ENCODE measurements around the gene KLF16. TPM values are rescaled to one million over a fixed set of nuclear protein-coding genes. Genes with fewer than 3 reads are reported as not detected.

Gene KLF16
- total and polyA plus RNA-seq, 3 experiments from 2014 or later, result 0.92 to 43.1 (median 42.8) TPM

- peaks cover 52% of the 10 kb centered on the region for H3K4me1 ChIP-seq (ENCODE audit: insufficient read depth, low read length)
- no peak overlapping the region for H3K4me3 ChIP-seq (ENCODE audit: low read length)
- no peak for DNase-seq
- CTCF ChIA-PET, result interaction anchor here (1.2 to 2.2 kb wide), 2 partner anchors 10 to 17 kb away, joined by 3 to 8 read pairs; no protein-coding TSS in a partner anchor
- peaks cover 5% of the 10 kb centered on the region for H3K36me3 ChIP-seq (ENCODE audit: insufficient read depth, low read length)
- POLR2A ChIA-PET, result interaction anchor here (0.5 kb wide), 1 partner anchor 352 kb away, joined by 5 read pairs; the partner anchor contains the start of gene REEP6
- no peak overlapping the region for H3K4me3 Mint-ChIP-seq
- no peaks in the 10 kb centered on the region for H3K27me3 Mint-ChIP-seq
- H3K27me3 ChIP-seq (ENCODE audit: insufficient read depth, low read length, poor library complexity, severe bottlenecking), result no peaks in the 10 kb centered on the region
- H3K4me1 Mint-ChIP-seq, result peaks cover 45 to 72% (median 51%) of the 10 kb centered on the region in 3 donors
- H3K9me3 ChIP-seq (ENCODE audit: low read length), result no peaks in the 10 kb centered on the region
- peak overlapping the region in 2 of 8 donors; percentile 47 to 73 for H3K27ac Mint-ChIP-seq
- H3K36me3 Mint-ChIP-seq, result peaks cover 0 to 32% (median 0%) of the 10 kb centered on the region in 3 donors
- no peak overlapping the region for H3K27ac ChIP-seq (ENCODE audit: low read depth, low read length)
- no peaks in the 10 kb centered on the region for H3K9me3 Mint-ChIP-seq
Observed at GRCh38 chr19:1843116-1843515, 20.3 kb downstream of the KLF16 start.

GRCh38 chr19:1841209-1841924 lies 22.0 kb downstream of the KLF16 start:
- POLR2A ChIA-PET, result no interaction called here

GRCh38 chr19:1840541-1841115 lies 22.8 kb downstream of the KLF16 start:
- Mint-ChIP-seq H3K4me1 (peaks cover 32 to 71% (median 32%) of the 10 kb centered on the region in 3 donors), H3K27ac (peak overlapping the region in 3 of 8 donors; percentile 23 to 64 (median 39)), H3K27me3 (no peaks in the 10 kb centered on the region), H3K9me3 (no peaks in the 10 kb centered on the region), H3K36me3 (peaks cover 0 to 23% (median 0%) of the 10 kb centered on the region in 3 donors), H3K4me3 (peak overlapping the region in 1 of 7 donors; percentile 27)
- peaks cover 5% of the 10 kb centered on the region for H3K36me3 ChIP-seq (ENCODE audit: insufficient read depth, low read length)
- H3K27ac ChIP-seq (ENCODE audit: low read depth, low read length), result no peak overlapping the region
- H3K9me3 ChIP-seq (ENCODE audit: low read length), result no peaks in the 10 kb centered on the region
- no peaks in the 10 kb centered on the region for H3K27me3 ChIP-seq (ENCODE audit: insufficient read depth, low read length, poor library complexity, severe bottlenecking)
- DNase-seq, result no peak
- POLR2A ChIA-PET, result no interaction called here
- CTCF ChIA-PET, result interaction anchor here (4.9 kb wide), 1 partner anchor 15 kb away, joined by 36 read pairs; no protein-coding TSS in a partner anchor
- H3K4me1 ChIP-seq (ENCODE audit: insufficient read depth, low read length), result peaks cover 30% of the 10 kb centered on the region
- H3K4me3 ChIP-seq (ENCODE audit: low read length), result no peak overlapping the region

More at GRCh38 chr19:1841209-1841924, 22.0 kb downstream of the KLF16 start:
- DNase-seq, result no peak
- Mint-ChIP-seq H3K4me3 (peak overlapping the region in 2 of 7 donors; percentile 10 to 61), H3K36me3 (peaks cover 0 to 28% (median 0%) of the 10 kb centered on the region in 3 donors), H3K9me3 (no peaks in the 10 kb centered on the region), H3K27me3 (no peaks in the 10 kb centered on the region), H3K27ac (peak overlapping the region in 2 of 8 donors; percentile 51 to 64), H3K4me1 (peaks cover 37 to 72% (median 40%) of the 10 kb centered on the region in 3 donors)
- Histone ChIP-seq H3K9me3 (ENCODE audit: low read length) (no peaks in the 10 kb centered on the region), H3K4me3 (ENCODE audit: low read length) (no peak overlapping the region), H3K27ac (ENCODE audit: low read depth, low read length) (no peak overlapping the region), H3K4me1 (ENCODE audit: insufficient read depth, low read length) (peaks cover 38% of the 10 kb centered on the region), H3K36me3 (ENCODE audit: insufficient read depth, low read length) (peaks cover 5% of the 10 kb centered on the region), H3K27me3 (ENCODE audit: insufficient read depth, low read length, poor library complexity, severe bottlenecking) (no peaks in the 10 kb centered on the region)
- CTCF ChIA-PET, result interaction anchor here (1.6 to 2.2 kb wide), 2 partner anchors 15 to 17 kb away, joined by 3 to 8 read pairs; no protein-coding TSS in a partner anchor

- H3K4me1 Mint-ChIP-seq, result peaks cover 32 to 66% (median 32%) of the 10 kb centered on the region in 3 donors
- H3K9me3 ChIP-seq (ENCODE audit: low read length), result no peaks in the 10 kb centered on the region
- H3K4me3 Mint-ChIP-seq, result peak overlapping the region in 1 of 7 donors; percentile 32
Observed at GRCh38 chr19:1839658-1840540, 23.5 kb downstream of the KLF16 start.

GRCh38 chr19:1837625-1838105 lies 25.7 kb downstream of the KLF16 start:
- Mint-ChIP-seq H3K4me3 (peak overlapping the region in 1 of 7 donors; percentile 68), H3K27ac (peak overlapping the region in 1 of 8 donors; percentile 14), H3K36me3 (peaks cover 0 to 23% (median 0%) of the 10 kb centered on the region in 3 donors), H3K4me1 (peaks cover 24 to 60% (median 27%) of the 10 kb centered on the region in 3 donors), H3K27me3 (no peaks in the 10 kb centered on the region), H3K9me3 (no peaks in the 10 kb centered on the region)
- H3K36me3 ChIP-seq (ENCODE audit: insufficient read depth, low read length), result no peaks in the 10 kb centered on the region
- DNase-seq, result peak in 4 of 5 donors; percentile 46 to 66 (median 52)
- no peaks in the 10 kb centered on the region for H3K9me3 ChIP-seq (ENCODE audit: low read length)
- H3K4me1 ChIP-seq (ENCODE audit: insufficient read depth, low read length), result peaks cover 7% of the 10 kb centered on the region
- H3K27me3 ChIP-seq (ENCODE audit: insufficient read depth, low read length, poor library complexity, severe bottlenecking), result no peaks in the 10 kb centered on the region
- no peak overlapping the region for H3K4me3 ChIP-seq (ENCODE audit: low read length)
- ChIA-PET POLR2A (no interaction called here), CTCF (interaction anchor here (1.0 to 4.9 kb wide), 11 partner anchors 8 to 232 kb away, joined by 3 to 36 read pairs (median 6); partner anchors contain the start of genes REXO1 and UQCR11)
- peak overlapping the region; percentile 70 for H3K27ac ChIP-seq (ENCODE audit: low read depth, low read length)

More at GRCh38 chr19:1839658-1840540, 23.5 kb downstream of the KLF16 start:
- peaks cover 23% of the 10 kb centered on the region for H3K4me1 ChIP-seq (ENCODE audit: insufficient read depth, low read length)
- Mint-ChIP-seq H3K27ac (peak overlapping the region in 3 of 8 donors; percentile 23 to 39 (median 32)), H3K36me3 (peaks cover 0 to 22% (median 0%) of the 10 kb centered on the region in 3 donors), H3K9me3 (no peaks in the 10 kb centered on the region), H3K27me3 (no peaks in the 10 kb centered on the region)
- H3K27ac ChIP-seq (ENCODE audit: low read depth, low read length), result no peak overlapping the region
- no peaks in the 10 kb centered on the region for H3K36me3 ChIP-seq (ENCODE audit: insufficient read depth, low read length)
- ChIA-PET CTCF (interaction anchor here (2.8 to 4.9 kb wide), 3 partner anchors 9 to 14 kb away, joined by 12 to 36 read pairs (median 16); partner anchors contain the start of gene REXO1), POLR2A (no interaction called here)
- DNase-seq, result no peak
- H3K27me3 ChIP-seq (ENCODE audit: insufficient read depth, low read length, poor library complexity, severe bottlenecking), result no peaks in the 10 kb centered on the region
- no peak overlapping the region for H3K4me3 ChIP-seq (ENCODE audit: low read length)

- Mint-ChIP-seq H3K4me1 (peaks cover 20 to 55% (median 26%) of the 10 kb centered on the region in 3 donors), H3K36me3 (peaks cover 0 to 21% (median 0%) of the 10 kb centered on the region in 3 donors), H3K27ac (no peak overlapping the region), H3K9me3 (no peaks in the 10 kb centered on the region), H3K4me3 (no peak overlapping the region), H3K27me3 (no peaks in the 10 kb centered on the region)
- Histone ChIP-seq H3K27me3 (ENCODE audit: insufficient read depth, low read length, poor library complexity, severe bottlenecking) (no peaks in the 10 kb centered on the region), H3K36me3 (ENCODE audit: insufficient read depth, low read length) (no peaks in the 10 kb centered on the region), H3K4me1 (ENCODE audit: insufficient read depth, low read length) (peaks cover 2% of the 10 kb centered on the region), H3K27ac (ENCODE audit: low read depth, low read length) (peak overlapping the region; percentile 70), H3K9me3 (ENCODE audit: low read length) (no peaks in the 10 kb centered on the region), H3K4me3 (ENCODE audit: low read length) (no peak overlapping the region)
- ChIA-PET POLR2A (no interaction called here), CTCF (interaction anchor here (1.0 to 4.9 kb wide), 7 partner anchors 8 to 105 kb away, joined by 3 to 36 read pairs (median 8); no protein-coding TSS in a partner anchor)
- DNase-seq, result no peak
Observed at GRCh38 chr19:1837222-1837565, 26.2 kb downstream of the KLF16 start.

- H3K27ac ChIP-seq (ENCODE audit: low read depth, low read length), result peak overlapping the region; percentile 70
- no peaks in the 10 kb centered on the region for H3K27me3 ChIP-seq (ENCODE audit: insufficient read depth, low read length, poor library complexity, severe bottlenecking)
- Mint-ChIP-seq H3K27ac (peak overlapping the region in 1 of 8 donors; percentile 6), H3K4me1 (peaks cover 18 to 50% (median 21%) of the 10 kb centered on the region in 3 donors), H3K27me3 (no peaks in the 10 kb centered on the region), H3K9me3 (no peaks in the 10 kb centered on the region), H3K36me3 (peaks cover 0 to 23% (median 0%) of the 10 kb centered on the region in 3 donors), H3K4me3 (no peak overlapping the region)
- DNase-seq, result no peak
- H3K36me3 ChIP-seq (ENCODE audit: insufficient read depth, low read length), result no peaks in the 10 kb centered on the region
- no peaks in the 10 kb centered on the region for H3K9me3 ChIP-seq (ENCODE audit: low read length)
- CTCF ChIA-PET, result interaction anchor here (1.0 to 4.9 kb wide), 5 partner anchors 7 to 19 kb away, joined by 3 to 36 read pairs (median 13); no protein-coding TSS in a partner anchor
- POLR2A ChIA-PET, result no interaction called here
- H3K4me3 ChIP-seq (ENCODE audit: low read length), result no peak overlapping the region
- H3K4me1 ChIP-seq (ENCODE audit: insufficient read depth, low read length), result no peaks in the 10 kb centered on the region
Observed at GRCh38 chr19:1836458-1837221, 26.7 kb downstream of the KLF16 start.
